WTC11 (cell line): ENCODE data around the gene PTGIS. TPM values are rescaled to one million over a fixed set of nuclear protein-coding genes. Genes with fewer than 3 reads are reported as not detected.

Source experiments
- ATAC-seq: fragments of 200-7000 bp; cut with Tn5 transposase; 2 replicates; pipeline ENCODE4 v1.10.0; 2021; ENCODE audit warnings: mild to moderate bottlenecking, moderate library complexity
- CTCF ChIA-PET: fragments of 300-600 bp; sonication (Branson Sonifier 250); formaldehyde crosslinking; loops from one replicate; lab custom pipeline; 2021; ENCODE audit warnings: antibody characterized with exemption; lab: Charles Lee
- POLR2A ChIA-PET: fragments of 350-600 bp; sonication (Branson Sonifier 250); formaldehyde crosslinking; loops from one replicate; lab custom pipeline; 2021; ENCODE audit warnings: antibody characterized with exemption; lab: Charles Lee
- DNase-seq: peaks from one replicate; pipeline ENCODE4 v3.0.0; 2021; ENCODE audit warnings: low spot score
- H3K27ac Mint-ChIP-seq: 2 replicates; pipeline ENCODE4 v1.8.0; 2021; ENCODE audit warnings: mixed read lengths
- H3K27me3 Mint-ChIP-seq: 2 replicates; pipeline ENCODE4 v1.8.0; 2021; ENCODE audit warnings: low read depth, mild to moderate bottlenecking, moderate library complexity, mixed read lengths
- H3K36me3 Mint-ChIP-seq: 2 replicates; pipeline ENCODE4 v1.8.0; 2021; ENCODE audit warnings: mixed read lengths
- H3K4me1 Mint-ChIP-seq: 2 replicates; pipeline ENCODE4 v1.8.0; 2022; ENCODE audit warnings: mixed read lengths
- H3K4me3 Mint-ChIP-seq: 2 replicates; pipeline ENCODE4 v1.8.0; 2021; ENCODE audit warnings: mild to moderate bottlenecking, moderate library complexity, mixed read lengths
- H3K9me3 Mint-ChIP-seq: 2 replicates; pipeline ENCODE4 v1.8.0; 2021; ENCODE audit warnings: mixed read lengths
- FOXJ3 ChIP-seq: sonication (generic); formaldehyde crosslinking; IDR thresholded peaks from 2 replicates; pipeline ENCODE4 v1.9.0; 2021; ENCODE audit warnings: missing genetic modification reagents, mild to moderate bottlenecking, borderline replicate concordance
- FOXK1 ChIP-seq: sonication (generic); formaldehyde crosslinking; IDR thresholded peaks from 2 replicates; pipeline ENCODE4 v1.8.0; 2022; ENCODE audit warnings: mild to moderate bottlenecking, moderate library complexity, missing genetic modification reagents
- JUN ChIP-seq: sonication (generic); formaldehyde crosslinking; IDR thresholded peaks from 2 replicates; pipeline ENCODE4 v1.8.0; 2023; ENCODE audit warnings: mild to moderate bottlenecking, missing genetic modification reagents
- NFYB ChIP-seq: sonication (generic); formaldehyde crosslinking; conservative IDR thresholded peaks from 2 replicates; pipeline ENCODE4 v1.8.0; 2022; ENCODE audit warnings: low read depth, missing genetic modification reagents
- OVOL2 ChIP-seq: fragments of 250-450 bp; sonication (Bioruptor Pico); IDR thresholded peaks from 2 replicates; pipeline ENCODE4 v1.9.0; 2021; ENCODE audit warnings: mild to moderate bottlenecking, borderline replicate concordance
- RELA ChIP-seq: sonication (generic); formaldehyde crosslinking; IDR thresholded peaks from 2 replicates; pipeline ENCODE4 v1.8.1; 2022; ENCODE audit warnings: missing genetic modification reagents, mild to moderate bottlenecking, borderline replicate concordance
- total RNA-seq: library from RNA; stranded (reverse); gene quantifications from 3 replicates; pipeline ENCODE4 v1.2.3, GENCODE V29; 2021
- TF ChIP-seq, protein P1 (sequence below): sonication (generic); formaldehyde crosslinking; IDR thresholded peaks from 2 replicates; pipeline ENCODE4 v1.8.1; 2023; ENCODE audit warnings: mild to moderate bottlenecking, missing genetic modification reagents, borderline replicate concordance
- TF ChIP-seq, protein P2 (sequence below): sonication (generic); formaldehyde crosslinking; IDR thresholded peaks from 2 replicates; pipeline ENCODE4 v1.8.1; 2022; ENCODE audit warnings: mild to moderate bottlenecking, missing genetic modification reagents, moderate library complexity, borderline replicate concordance
- TF ChIP-seq, protein P3 (sequence below): sonication (generic); formaldehyde crosslinking; IDR thresholded peaks from 2 replicates; pipeline ENCODE4 v1.8.0; 2023; ENCODE audit warnings: mild to moderate bottlenecking, missing genetic modification reagents
- TF ChIP-seq, protein P4 (sequence below): sonication (generic); formaldehyde crosslinking; IDR thresholded peaks from 2 replicates; pipeline ENCODE4 v1.8.0; 2023; ENCODE audit warnings: missing genetic modification reagents
- TF ChIP-seq, protein P5 (sequence below): sonication (generic); formaldehyde crosslinking; IDR thresholded peaks from 2 replicates; pipeline ENCODE4 v1.8.1; 2022; ENCODE audit warnings: low read depth, mild to moderate bottlenecking, moderate library complexity, missing genetic modification reagents, borderline replicate concordance
- TF ChIP-seq, protein P6 (sequence below): fragments of 250-450 bp; sonication (Bioruptor Pico); conservative IDR thresholded peaks from 2 replicates; pipeline ENCODE4 v1.9.0; 2021; ENCODE audit warnings: mild to moderate bottlenecking
- TF ChIP-seq, protein P7 (sequence below): sonication (generic); formaldehyde crosslinking; conservative IDR thresholded peaks from 2 replicates; pipeline ENCODE4 v1.8.1; 2023; ENCODE audit warnings: mild to moderate bottlenecking, low read depth, missing genetic modification reagents, moderate library complexity

PTGIS gene
- total RNA-seq, 1 experiment from 2014 or later, result 24.3 TPM

DNA sequence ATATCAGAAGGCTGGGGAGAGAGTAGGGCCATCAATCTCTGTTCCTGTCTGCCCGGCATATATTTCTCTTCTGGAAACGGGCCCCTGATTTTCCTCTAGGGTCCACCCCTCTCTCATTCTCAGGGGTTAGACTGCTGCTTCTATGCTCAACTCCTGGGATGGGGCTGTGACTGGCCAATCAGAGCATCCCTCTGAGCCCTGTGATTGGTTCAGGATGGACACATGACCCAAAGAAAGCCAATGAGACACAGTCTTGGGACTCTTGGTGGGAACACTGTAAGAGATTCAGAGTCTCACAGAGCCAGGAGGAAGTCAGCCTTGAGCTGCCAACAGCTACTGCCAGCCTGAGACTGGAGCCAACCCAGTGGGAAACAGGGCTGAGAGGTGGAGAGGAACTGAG lies 54.4 kb downstream of the PTGIS start (continued):
- TF ChIP-seq, protein P1, sequence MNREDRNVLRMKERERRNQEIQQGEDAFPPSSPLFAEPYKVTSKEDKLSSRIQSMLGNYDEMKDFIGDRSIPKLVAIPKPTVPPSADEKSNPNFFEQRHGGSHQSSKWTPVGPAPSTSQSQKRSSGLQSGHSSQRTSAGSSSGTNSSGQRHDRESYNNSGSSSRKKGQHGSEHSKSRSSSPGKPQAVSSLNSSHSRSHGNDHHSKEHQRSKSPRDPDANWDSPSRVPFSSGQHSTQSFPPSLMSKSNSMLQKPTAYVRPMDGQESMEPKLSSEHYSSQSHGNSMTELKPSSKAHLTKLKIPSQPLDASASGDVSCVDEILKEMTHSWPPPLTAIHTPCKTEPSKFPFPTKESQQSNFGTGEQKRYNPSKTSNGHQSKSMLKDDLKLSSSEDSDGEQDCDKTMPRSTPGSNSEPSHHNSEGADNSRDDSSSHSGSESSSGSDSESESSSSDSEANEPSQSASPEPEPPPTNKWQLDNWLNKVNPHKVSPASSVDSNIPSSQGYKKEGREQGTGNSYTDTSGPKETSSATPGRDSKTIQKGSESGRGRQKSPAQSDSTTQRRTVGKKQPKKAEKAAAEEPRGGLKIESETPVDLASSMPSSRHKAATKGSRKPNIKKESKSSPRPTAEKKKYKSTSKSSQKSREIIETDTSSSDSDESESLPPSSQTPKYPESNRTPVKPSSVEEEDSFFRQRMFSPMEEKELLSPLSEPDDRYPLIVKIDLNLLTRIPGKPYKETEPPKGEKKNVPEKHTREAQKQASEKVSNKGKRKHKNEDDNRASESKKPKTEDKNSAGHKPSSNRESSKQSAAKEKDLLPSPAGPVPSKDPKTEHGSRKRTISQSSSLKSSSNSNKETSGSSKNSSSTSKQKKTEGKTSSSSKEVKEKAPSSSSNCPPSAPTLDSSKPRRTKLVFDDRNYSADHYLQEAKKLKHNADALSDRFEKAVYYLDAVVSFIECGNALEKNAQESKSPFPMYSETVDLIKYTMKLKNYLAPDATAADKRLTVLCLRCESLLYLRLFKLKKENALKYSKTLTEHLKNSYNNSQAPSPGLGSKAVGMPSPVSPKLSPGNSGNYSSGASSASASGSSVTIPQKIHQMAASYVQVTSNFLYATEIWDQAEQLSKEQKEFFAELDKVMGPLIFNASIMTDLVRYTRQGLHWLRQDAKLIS (CRISPR knock-in tag), result no peak
- TF ChIP-seq NFYB (CRISPR knock-in tag), result peak; percentile 36
- TF ChIP-seq, protein P2, sequence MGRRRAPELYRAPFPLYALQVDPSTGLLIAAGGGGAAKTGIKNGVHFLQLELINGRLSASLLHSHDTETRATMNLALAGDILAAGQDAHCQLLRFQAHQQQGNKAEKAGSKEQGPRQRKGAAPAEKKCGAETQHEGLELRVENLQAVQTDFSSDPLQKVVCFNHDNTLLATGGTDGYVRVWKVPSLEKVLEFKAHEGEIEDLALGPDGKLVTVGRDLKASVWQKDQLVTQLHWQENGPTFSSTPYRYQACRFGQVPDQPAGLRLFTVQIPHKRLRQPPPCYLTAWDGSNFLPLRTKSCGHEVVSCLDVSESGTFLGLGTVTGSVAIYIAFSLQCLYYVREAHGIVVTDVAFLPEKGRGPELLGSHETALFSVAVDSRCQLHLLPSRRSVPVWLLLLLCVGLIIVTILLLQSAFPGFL, result no peak
- no peak for TF ChIP-seq OVOL2 (CRISPR knock-in tag)

DNA sequence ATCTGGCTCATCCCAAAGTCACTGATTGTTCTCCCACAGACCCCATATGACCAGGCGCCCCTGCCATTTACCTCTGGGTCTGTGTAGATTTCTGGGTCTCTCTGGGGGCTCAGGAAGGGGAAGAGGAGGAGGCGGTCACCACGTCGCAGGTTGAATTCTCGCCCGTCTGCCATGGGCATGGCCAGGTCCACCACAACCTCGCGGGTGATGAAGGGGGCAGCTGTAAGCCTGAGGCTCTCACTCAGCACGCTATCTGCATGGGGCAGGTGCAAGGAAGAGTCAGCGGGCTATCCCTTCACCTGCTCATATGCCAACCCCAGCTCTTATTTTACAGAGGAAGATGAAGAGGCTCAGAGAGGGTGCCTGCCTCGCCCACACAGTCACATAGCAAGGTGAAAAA lies 54.9 kb downstream of the PTGIS start:
- H3K27me3 Mint-ChIP-seq, result no peaks in the 10 kb centered on the region
- ChIA-PET POLR2A (no interaction called here), CTCF (interaction anchor here (1.1 to 1.7 kb wide), 4 partner anchors 29 to 179 kb away, joined by 3 to 5 read pairs (median 4); no protein-coding TSS in a partner anchor)
- H3K9me3 Mint-ChIP-seq, result no peaks in the 10 kb centered on the region
- no peak overlapping the region for H3K4me3 Mint-ChIP-seq
- H3K36me3 Mint-ChIP-seq, result peaks cover 13% of the 10 kb centered on the region; the same call in 1 of the 2 replicates
- no peak overlapping the region for H3K27ac Mint-ChIP-seq
- ATAC-seq, result no peak
- TF ChIP-seq, protein P3, sequence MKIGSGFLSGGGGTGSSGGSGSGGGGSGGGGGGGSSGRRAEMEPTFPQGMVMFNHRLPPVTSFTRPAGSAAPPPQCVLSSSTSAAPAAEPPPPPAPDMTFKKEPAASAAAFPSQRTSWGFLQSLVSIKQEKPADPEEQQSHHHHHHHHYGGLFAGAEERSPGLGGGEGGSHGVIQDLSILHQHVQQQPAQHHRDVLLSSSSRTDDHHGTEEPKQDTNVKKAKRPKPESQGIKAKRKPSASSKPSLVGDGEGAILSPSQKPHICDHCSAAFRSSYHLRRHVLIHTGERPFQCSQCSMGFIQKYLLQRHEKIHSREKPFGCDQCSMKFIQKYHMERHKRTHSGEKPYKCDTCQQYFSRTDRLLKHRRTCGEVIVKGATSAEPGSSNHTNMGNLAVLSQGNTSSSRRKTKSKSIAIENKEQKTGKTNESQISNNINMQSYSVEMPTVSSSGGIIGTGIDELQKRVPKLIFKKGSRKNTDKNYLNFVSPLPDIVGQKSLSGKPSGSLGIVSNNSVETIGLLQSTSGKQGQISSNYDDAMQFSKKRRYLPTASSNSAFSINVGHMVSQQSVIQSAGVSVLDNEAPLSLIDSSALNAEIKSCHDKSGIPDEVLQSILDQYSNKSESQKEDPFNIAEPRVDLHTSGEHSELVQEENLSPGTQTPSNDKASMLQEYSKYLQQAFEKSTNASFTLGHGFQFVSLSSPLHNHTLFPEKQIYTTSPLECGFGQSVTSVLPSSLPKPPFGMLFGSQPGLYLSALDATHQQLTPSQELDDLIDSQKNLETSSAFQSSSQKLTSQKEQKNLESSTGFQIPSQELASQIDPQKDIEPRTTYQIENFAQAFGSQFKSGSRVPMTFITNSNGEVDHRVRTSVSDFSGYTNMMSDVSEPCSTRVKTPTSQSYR (CRISPR knock-in tag), result no peak
- TF ChIP-seq FOXJ3 (CRISPR knock-in tag), result no peak
- TF ChIP-seq RELA (CRISPR knock-in tag), result no peak
- TF ChIP-seq, protein P4, sequence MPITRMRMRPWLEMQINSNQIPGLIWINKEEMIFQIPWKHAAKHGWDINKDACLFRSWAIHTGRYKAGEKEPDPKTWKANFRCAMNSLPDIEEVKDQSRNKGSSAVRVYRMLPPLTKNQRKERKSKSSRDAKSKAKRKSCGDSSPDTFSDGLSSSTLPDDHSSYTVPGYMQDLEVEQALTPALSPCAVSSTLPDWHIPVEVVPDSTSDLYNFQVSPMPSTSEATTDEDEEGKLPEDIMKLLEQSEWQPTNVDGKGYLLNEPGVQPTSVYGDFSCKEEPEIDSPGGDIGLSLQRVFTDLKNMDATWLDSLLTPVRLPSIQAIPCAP, result no peak
- TF ChIP-seq, all 79 proteins: peak for 0
- no peaks in the 10 kb centered on the region for H3K4me1 Mint-ChIP-seq
- DNase-seq, result no peak

DNA sequence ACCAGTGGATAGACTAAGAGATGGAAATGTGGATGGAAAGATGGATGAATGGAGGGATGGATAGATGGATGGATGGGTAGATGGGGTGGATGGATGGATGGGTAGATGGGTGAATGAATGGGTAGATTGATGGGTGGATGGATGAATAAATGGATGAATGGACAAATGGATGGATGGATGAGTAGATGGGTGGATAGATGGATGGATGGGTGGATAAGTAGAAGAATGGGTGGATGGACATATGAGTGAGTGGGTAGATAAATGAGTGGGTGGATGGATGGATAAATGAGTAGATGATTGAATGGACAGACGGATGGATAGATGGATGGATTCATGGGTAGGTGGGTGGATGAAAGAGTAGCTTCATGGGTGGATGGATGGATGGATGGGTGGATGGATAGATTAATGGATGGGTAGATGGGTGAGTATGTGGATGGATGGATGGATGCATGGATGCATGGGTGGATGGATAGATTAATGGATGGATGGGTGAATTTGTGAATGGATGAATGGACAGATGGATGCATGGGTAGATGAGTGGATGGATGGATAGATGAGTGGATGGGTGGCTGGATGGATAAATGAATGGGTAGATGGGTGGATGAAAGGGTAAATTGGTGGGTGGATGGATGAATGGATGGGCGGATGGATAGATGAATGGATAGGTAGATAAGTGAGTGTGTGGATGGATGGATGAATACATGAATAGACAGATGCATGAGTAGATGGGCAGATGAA lies 56.0 kb downstream of the PTGIS start:
- Mint-ChIP-seq H3K9me3 (no peaks in the 10 kb centered on the region), H3K27me3 (no peaks in the 10 kb centered on the region), H3K36me3 (peaks cover 17% of the 10 kb centered on the region; the same call in 1 of the 2 replicates), H3K4me1 (no peaks in the 10 kb centered on the region), H3K27ac (no peak overlapping the region), H3K4me3 (no peak overlapping the region)
- no peak for ATAC-seq
- ChIA-PET CTCF (interaction anchor here (1.1 kb wide), 1 partner anchor 97 kb away, joined by 4 read pairs; no protein-coding TSS in a partner anchor), POLR2A (no interaction called here)
- DNase-seq, result no peak
- TF ChIP-seq JUN (CRISPR knock-in tag) (no peak), OVOL2 (CRISPR knock-in tag) (no peak), FOXK1 (no peak)
- TF ChIP-seq, protein P5, sequence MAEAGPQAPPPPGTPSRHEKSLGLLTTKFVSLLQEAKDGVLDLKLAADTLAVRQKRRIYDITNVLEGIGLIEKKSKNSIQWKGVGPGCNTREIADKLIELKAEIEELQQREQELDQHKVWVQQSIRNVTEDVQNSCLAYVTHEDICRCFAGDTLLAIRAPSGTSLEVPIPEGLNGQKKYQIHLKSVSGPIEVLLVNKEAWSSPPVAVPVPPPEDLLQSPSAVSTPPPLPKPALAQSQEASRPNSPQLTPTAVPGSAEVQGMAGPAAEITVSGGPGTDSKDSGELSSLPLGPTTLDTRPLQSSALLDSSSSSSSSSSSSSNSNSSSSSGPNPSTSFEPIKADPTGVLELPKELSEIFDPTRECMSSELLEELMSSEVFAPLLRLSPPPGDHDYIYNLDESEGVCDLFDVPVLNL (CRISPR knock-in tag), result no peak
- TF ChIP-seq, protein P6, sequence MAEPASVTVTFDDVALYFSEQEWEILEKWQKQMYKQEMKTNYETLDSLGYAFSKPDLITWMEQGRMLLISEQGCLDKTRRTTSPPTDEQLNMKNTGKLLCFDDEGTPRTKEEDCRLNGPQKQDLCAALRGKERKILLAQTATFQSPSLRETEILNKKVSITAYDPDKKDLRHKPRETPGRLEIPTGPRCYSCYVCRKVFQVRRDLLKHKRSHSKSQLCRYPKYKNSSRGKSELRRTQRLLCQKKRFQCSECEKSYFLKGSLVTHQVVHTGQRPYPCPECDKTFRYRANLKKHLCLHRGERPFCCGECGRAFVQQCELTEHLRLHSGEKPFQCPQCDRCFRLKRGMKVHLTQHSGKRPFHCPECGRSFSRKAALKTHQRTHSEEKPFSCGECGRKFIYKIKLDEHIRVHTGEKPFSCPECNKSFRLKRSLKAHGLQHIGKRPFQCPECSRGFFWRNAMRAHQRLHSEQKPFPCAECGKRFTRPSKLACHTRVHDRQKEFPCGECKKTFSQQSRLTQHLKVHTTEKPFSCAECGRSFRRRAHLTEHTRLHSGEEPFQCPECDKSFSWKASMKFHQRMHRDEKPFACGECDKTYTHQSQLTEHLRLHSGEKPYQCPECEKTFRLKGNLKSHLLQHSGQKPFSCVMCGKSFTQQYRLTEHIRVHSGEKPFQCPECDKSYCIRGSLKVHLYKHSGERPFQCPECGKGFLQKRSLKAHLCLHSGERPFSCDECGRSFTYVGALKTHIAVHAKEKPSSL (CRISPR knock-in tag), result no peak
- TF ChIP-seq, protein P7, sequence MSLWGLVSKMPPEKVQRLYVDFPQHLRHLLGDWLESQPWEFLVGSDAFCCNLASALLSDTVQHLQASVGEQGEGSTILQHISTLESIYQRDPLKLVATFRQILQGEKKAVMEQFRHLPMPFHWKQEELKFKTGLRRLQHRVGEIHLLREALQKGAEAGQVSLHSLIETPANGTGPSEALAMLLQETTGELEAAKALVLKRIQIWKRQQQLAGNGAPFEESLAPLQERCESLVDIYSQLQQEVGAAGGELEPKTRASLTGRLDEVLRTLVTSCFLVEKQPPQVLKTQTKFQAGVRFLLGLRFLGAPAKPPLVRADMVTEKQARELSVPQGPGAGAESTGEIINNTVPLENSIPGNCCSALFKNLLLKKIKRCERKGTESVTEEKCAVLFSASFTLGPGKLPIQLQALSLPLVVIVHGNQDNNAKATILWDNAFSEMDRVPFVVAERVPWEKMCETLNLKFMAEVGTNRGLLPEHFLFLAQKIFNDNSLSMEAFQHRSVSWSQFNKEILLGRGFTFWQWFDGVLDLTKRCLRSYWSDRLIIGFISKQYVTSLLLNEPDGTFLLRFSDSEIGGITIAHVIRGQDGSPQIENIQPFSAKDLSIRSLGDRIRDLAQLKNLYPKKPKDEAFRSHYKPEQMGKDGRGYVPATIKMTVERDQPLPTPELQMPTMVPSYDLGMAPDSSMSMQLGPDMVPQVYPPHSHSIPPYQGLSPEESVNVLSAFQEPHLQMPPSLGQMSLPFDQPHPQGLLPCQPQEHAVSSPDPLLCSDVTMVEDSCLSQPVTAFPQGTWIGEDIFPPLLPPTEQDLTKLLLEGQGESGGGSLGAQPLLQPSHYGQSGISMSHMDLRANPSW (CRISPR knock-in tag), result no peak
